HepG2 (cell line): ENCODE data around the gene DOCK10. TPM values are rescaled to one million over a fixed set of nuclear protein-coding genes. Genes with fewer than 3 reads are reported as not detected.
A peak's percentile ranks its signal among the peaks of the same experiment; 100 is the strongest.

ENCODE experiments used
- ATAC-seq: fragments of 200-7000 bp; cut with Tn5 transposase; 3 replicates; pipeline ENCODE4 v1.9.1; 2020; ENCODE audit warnings: mild to moderate bottlenecking, moderate library complexity
- BruUV-seq: library from RNA; stranded (reverse); fragments of 400-500 nt; replicated peaks from 2 replicates; lab custom pipeline; 2021; lab: Mats Ljungman, UMichigan
- CTCF ChIA-PET: fragments of 300-600 bp; formaldehyde crosslinking; extraction: SDS; loops from one replicate; lab custom pipeline; 2021; ENCODE audit warnings: low total read pairs, inconsistent platforms, low intra/inter-chr PET ratio; lab: Yijun Ruan, JAX
- POLR2A ChIA-PET: fragments of 350-600 bp; sonication (Branson Sonifier 250); formaldehyde crosslinking; loops from one replicate; lab custom pipeline; 2020; ENCODE audit warnings: antibody characterized with exemption, inconsistent platforms; lab: Yijun Ruan, JAX
- DNase-seq: peaks from one replicate; pipeline ENCODE4 v3.0.0-alpha.2; 2015; ENCODE audit warnings: low spot score
- FAIRE-seq: peaks from 3 replicates; lab custom pipeline; 2011; peaks lifted over from hg19 to GRCh38; lab: Jason Lieb, UNC
- H2AFZ ChIP-seq: one replicate; pipeline ENCODE4 v1.6.1; 2011; ENCODE audit warnings: low read length, inconsistent platforms
- H3K27ac ChIP-seq: fragments of 300-600 bp; 3 replicates; pipeline ENCODE4 v1.8.0; 2011; ENCODE audit warnings: mixed run types, mild to moderate bottlenecking, mixed read lengths, low read length, inconsistent platforms; ENCODE audit not compliant: insufficient read depth; ENCODE audit errors: extremely low read length
- H3K27me3 ChIP-seq, 2 experiments: fragments of 200-600 bp in 1 of 2; 2 replicates in 1 of 2; 3 replicates in 1 of 2; pipeline versions ENCODE4 v1.6.0 to v1.8.0; 2011; ENCODE audit warnings: low read length in 2 of 2, mild to moderate bottlenecking in 2 of 2, moderate library complexity in 2 of 2, inconsistent platforms in 1 of 2; ENCODE audit not compliant: insufficient read depth in 2 of 2, control insufficient read depth in 1 of 2
- H3K36me3 ChIP-seq, 2 experiments: fragments of 200-600 bp in 1 of 2; replicated peaks in 1 of 2; 2 replicates in 1 of 2; 3 replicates in 1 of 2; pipeline versions ENCODE4 v1.5.1 to v1.8.0; 2011; ENCODE audit warnings: low read length in 2 of 2, inconsistent platforms in 1 of 2; ENCODE audit not compliant: insufficient read depth in 2 of 2, control insufficient read depth in 1 of 2
- H3K4me1 ChIP-seq: 2 replicates; pipeline ENCODE4 v1.5.1; 2012; ENCODE audit warnings: low read length, inconsistent platforms; ENCODE audit not compliant: insufficient read depth
- H3K4me2 ChIP-seq: 2 replicates; pipeline ENCODE4 v1.6.0; 2011; ENCODE audit warnings: low read depth, low read length, inconsistent platforms
- H3K4me3 ChIP-seq, 3 experiments: fragments of 200-600 bp in 1 of 3; sonication (generic), shearing (Covaris generic) in 1 of 3; replicated peaks in 1 of 3; 2 replicates each; pipeline ENCODE4 v1.5.1; 2011 to 2016; ENCODE audit warnings: low read length in 3 of 3, inconsistent platforms in 2 of 3, low read depth in 2 of 3, mild to moderate bottlenecking in 2 of 3, control low read depth in 1 of 3, mixed read lengths in 1 of 3; ENCODE audit not compliant: insufficient read depth in 1 of 3
- H3K79me2 ChIP-seq: one replicate; pipeline ENCODE4 v1.6.1; 2011; ENCODE audit warnings: low read length, inconsistent platforms; ENCODE audit not compliant: insufficient read depth
- H3K9ac ChIP-seq: 2 replicates; pipeline ENCODE4 v1.6.0; 2011; ENCODE audit warnings: mild to moderate bottlenecking, low read depth, low read length, inconsistent platforms; ENCODE audit not compliant: insufficient read depth
- H3K9me3 ChIP-seq: 2 replicates; pipeline ENCODE4 v1.5.1; 2012; ENCODE audit warnings: mild to moderate bottlenecking, low read length
- H4K20me1 ChIP-seq: 2 replicates; pipeline ENCODE4 v1.6.0; 2011; ENCODE audit warnings: inconsistent platforms, mild to moderate bottlenecking, low read length, moderate library complexity; ENCODE audit not compliant: insufficient read depth
- CENPX ChIP-seq: sonication (generic); formaldehyde crosslinking; IDR thresholded peaks from 2 replicates; pipeline ENCODE4 v1.9.0; 2021; ENCODE audit warnings: mild to moderate bottlenecking, missing genetic modification reagents, moderate library complexity
- GTF3A ChIP-seq: sonication (generic); formaldehyde crosslinking; conservative IDR thresholded peaks from 2 replicates; pipeline ENCODE4 v1.4.0; 2020; ENCODE audit warnings: mild to moderate bottlenecking, missing genetic modification reagents
- MAFK ChIP-seq, 2 experiments: IDR thresholded peaks in 1 of 2; conservative IDR thresholded peaks in 1 of 2; 2 replicates each; pipeline ENCODE4 v1.6.1; 2011; ENCODE audit warnings: improper control_type of control experiment in 2 of 2, low read length in 2 of 2
- REPIN1 ChIP-seq: sonication (generic); formaldehyde crosslinking; IDR thresholded peaks from 2 replicates; pipeline ENCODE4 v1.8.0; 2022; ENCODE audit warnings: missing genetic modification reagents, low read depth, mild to moderate bottlenecking, borderline replicate concordance
- SMARCC2 ChIP-seq: fragments of 450-650 bp; IDR thresholded peaks from 2 replicates; pipeline ENCODE4 v1.6.1; 2017; ENCODE audit warnings: antibody characterized with exemption, mild to moderate bottlenecking
- WGBS: methylation state at CpG from one replicate; pipeline ENCODE4 v1.1.6; 2017; ENCODE audit warnings: low lambda C conversion rate; 5-methylcytosine and 5-hydroxymethylcytosine counted together
- in situ Hi-C: cut with HindIII; loops from 2 replicates; pipeline ENCODE4 v1.10.0; 2017; ENCODE audit warnings: low pct_unique_long_range_greater_than_20kb; ENCODE audit not compliant: extremely low pct_ligation_motif_present
- intact Hi-C: fragments of 100-400 bp; cut with micrococcal nuclease; formaldehyde crosslinking; loops from one replicate; pipeline ENCODE4 v1.10.0; 2022; ENCODE audit not compliant: unreplicated experiment
- polyA plus RNA-seq, 8 experiments: library from polyadenylated mRNA; depleted of rRNA in 3 of 8; stranded (reverse) in 7 of 8; unstranded in 1 of 8; fragments of >200 nt; fragmentation: Illumina TruSeq in 4 of 8; extraction: Trizol in 4 of 8; gene quantifications; 2 replicates each; pipeline versions ENCODE4 v1.2.1 to v1.2.3, GENCODE V29; 2011 to 2016; ENCODE audit warnings: low read depth in 4 of 8, missing spikeins in 1 of 8, mixed read lengths in 1 of 8; ENCODE audit not compliant: insufficient read depth in 1 of 8
- total RNA-seq, 5 experiments: library from RNA; depleted of rRNA; stranded (reverse); fragments of >200 nt; fragmentation: Illumina TruSeq; extraction: Trizol; gene quantifications; 2 replicates each; pipeline ENCODE4 v1.2.3, GENCODE V29; 2016; ENCODE audit warnings: low read depth in 1 of 5

Gene DOCK10
- total and polyA plus RNA-seq, 2 of the 13 experiments (the other 11 are each of a cell fraction or from before 2014, with no cell fraction given) = not detected

- DNase-seq = no peak
- WGBS = 2% methylated on average over 1 of the region's 1 CpG
- H4K20me1 ChIP-seq = no peaks in the 10 kb centered on the region
- TF ChIP-seq GTF3A (CRISPR knock-in tag) (no peak), MAFK (conservative IDR thresholded peaks at IDR 0.05 in 1 of 2, IDR thresholded peaks at IDR 0.05 in 1 of 2; ENCODE audit: low read length in 2 of 2) (0 out of 4 replicates have a peak, but pooled peaks of 1 of the 2 experiments have one; percentile 5)
- no peak overlapping the region for H3K27ac ChIP-seq
- no peak overlapping the region for H3K4me2 ChIP-seq
- in situ Hi-C loops (no loop called here), intact Hi-C loops (no loop called here)
- no peak overlapping the region for H2AFZ ChIP-seq
- no TSS peak for BruUV-seq
- H3K9ac ChIP-seq = no peak overlapping the region
- FAIRE-seq = no peak
- no peak overlapping the region for H3K4me3 ChIP-seq
- POLR2A ChIA-PET = no interaction called here
- no peaks in the 10 kb centered on the region for H3K27me3 ChIP-seq
- no peaks in the 10 kb centered on the region for H3K36me3 ChIP-seq
- CTCF ChIA-PET = no interaction called here
- no peaks in the 10 kb centered on the region for H3K4me1 ChIP-seq
- no peak for ATAC-seq
- no peaks in the 10 kb centered on the region for H3K9me3 ChIP-seq
- H3K79me2 ChIP-seq = no peaks in the 10 kb centered on the region
These were observed 158.6 kb downstream of the DOCK10 start for GRCh38 chr2:224883700-224884099.

DNA sequence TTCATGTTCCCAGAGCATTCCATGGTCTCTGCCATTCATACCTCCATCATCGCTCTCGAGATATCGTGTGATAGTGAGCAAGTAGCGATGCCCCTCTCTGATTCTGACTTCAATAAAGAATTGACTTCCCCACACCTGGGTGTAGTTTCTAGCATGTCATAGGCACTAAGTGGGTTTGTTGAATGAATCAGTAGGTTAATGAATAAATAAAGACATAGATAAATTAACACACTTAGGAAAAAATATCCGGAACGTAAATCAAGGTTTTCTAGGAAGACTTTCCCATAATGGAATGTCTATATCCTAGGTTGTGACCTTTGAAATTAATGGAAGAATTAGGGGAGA, 159.1 kb downstream of the DOCK10 start:
- CTCF ChIA-PET = no interaction called here

More for the DNA sequence above, 159.1 kb downstream of the DOCK10 start:
- Histone ChIP-seq H4K20me1 (no peaks in the 10 kb centered on the region), H3K4me3 (no peak overlapping the region), H3K9me3 (no peaks in the 10 kb centered on the region), H3K27me3 (no peaks in the 10 kb centered on the region), H2AFZ (no peak overlapping the region), H3K79me2 (no peaks in the 10 kb centered on the region), H3K9ac (no peak overlapping the region), H3K4me2 (no peak overlapping the region), H3K27ac (no peak overlapping the region), H3K36me3 (no peaks in the 10 kb centered on the region), H3K4me1 (no peaks in the 10 kb centered on the region)
- in situ Hi-C loops = no loop called here
- ATAC-seq (no peak), DNase-seq (no peak), FAIRE-seq (no peak)
- WGBS = 35% methylated on average over 6 of the region's 6 CpGs
- POLR2A ChIA-PET = no interaction called here
- no TSS peak for BruUV-seq
- TF ChIP-seq REPIN1 (no peak), SMARCC2 (no peak), CENPX (CRISPR knock-in tag) (no peak)
- intact Hi-C loops = no loop called here
